ENCODE data around the gene LHX6. TPM values are rescaled to one million over a fixed set of nuclear protein-coding genes. Genes with fewer than 3 reads are reported as not detected.

The LHX6 gene
- total RNA-seq, 1 donor from 2014 or later: 4.4 TPM

DNA sequence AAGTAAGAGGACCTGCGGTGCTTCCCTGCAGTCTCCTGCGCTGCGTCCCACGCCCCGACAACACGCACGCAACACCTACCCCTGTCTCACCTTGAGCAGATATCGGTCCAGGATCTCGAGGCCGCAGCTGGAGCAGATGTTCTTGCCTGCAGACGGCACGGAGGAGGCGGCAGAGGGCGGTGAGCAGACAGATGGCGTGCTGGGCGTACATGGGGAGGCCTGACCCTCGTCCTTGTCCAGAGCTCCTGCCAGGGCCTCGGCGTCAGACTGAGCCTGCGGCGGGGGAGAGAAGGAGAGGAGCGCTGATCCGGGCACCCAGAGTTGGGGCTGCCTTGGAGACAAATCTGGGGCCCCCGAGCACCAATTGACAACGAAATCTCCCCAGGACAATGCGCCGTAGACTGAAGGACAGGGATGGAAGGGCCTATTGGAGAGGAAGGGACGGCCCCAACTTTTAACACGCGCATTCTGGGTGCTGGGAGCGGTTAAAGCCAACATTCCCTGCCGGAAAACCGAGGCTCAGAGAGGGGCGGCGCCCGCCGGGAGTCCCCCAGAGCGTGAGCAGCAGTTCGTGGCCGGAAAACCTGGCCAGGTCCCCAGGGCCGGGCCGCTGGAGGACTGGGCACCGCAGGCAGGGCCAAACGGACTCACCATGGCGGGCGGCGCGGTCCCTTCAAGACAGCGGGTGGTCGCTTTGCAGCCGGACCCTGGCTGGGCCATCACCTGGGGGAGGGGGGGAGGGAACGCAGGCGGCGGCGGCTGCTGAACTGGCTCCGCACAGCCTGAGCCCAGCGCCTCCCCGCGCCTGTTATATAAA, 1.8 kb downstream of the LHX6 start:
- H3K4me1 ChIP-seq: peaks cover 36% of the 10 kb centered on the region
- no peaks in the 10 kb centered on the region for H3K9me3 ChIP-seq (replicated peaks)
- DNase-seq: no peak
- peak overlapping the region; percentile 60 for H3K4me3 ChIP-seq
- H3K36me3 ChIP-seq: no peaks in the 10 kb centered on the region
- intact Hi-C loops (cut with micrococcal nuclease): no loop called here
- TF ChIP-seq, protein P1, sequence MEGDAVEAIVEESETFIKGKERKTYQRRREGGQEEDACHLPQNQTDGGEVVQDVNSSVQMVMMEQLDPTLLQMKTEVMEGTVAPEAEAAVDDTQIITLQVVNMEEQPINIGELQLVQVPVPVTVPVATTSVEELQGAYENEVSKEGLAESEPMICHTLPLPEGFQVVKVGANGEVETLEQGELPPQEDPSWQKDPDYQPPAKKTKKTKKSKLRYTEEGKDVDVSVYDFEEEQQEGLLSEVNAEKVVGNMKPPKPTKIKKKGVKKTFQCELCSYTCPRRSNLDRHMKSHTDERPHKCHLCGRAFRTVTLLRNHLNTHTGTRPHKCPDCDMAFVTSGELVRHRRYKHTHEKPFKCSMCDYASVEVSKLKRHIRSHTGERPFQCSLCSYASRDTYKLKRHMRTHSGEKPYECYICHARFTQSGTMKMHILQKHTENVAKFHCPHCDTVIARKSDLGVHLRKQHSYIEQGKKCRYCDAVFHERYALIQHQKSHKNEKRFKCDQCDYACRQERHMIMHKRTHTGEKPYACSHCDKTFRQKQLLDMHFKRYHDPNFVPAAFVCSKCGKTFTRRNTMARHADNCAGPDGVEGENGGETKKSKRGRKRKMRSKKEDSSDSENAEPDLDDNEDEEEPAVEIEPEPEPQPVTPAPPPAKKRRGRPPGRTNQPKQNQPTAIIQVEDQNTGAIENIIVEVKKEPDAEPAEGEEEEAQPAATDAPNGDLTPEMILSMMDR (IDR thresholded peaks at IDR 0.05; ENCODE audit: borderline replicate concordance): no peak
- no peak overlapping the region for H3K27ac ChIP-seq (replicated peaks)
- H3K27me3 ChIP-seq (ENCODE audit: low read depth): peaks cover 100% of the 10 kb centered on the region

DNA sequence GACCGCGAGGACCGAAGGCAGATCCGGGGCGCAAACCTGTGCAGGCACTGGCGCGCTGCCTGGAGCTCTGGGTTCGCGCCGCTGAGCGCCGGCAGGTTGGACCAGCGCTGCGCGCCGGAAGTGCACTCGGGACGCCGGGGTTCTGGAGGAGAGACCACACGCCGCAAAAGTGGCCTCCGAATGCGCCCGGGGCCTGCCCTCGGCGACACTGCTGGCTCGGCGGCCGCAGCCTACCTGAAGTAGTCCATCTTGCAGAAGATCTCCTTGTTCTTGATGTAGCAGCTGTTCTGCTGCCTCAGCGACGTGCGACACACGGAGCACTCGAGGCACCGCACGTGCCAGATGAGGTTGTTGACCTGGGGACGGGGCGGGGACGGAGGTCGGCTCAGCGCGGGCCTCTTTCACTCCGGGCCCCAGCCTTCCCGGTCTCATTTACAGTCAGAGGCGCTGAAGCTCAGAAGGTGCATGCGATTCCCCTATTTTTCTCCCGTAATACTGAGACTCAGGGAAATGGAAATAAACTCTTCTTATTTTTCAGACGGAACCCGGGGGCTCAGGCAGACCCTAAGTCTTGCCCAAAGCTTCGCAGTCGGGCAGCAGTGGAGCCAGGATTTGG, 2.5 kb downstream of the LHX6 start:
- H3K4me1 ChIP-seq: peaks cover 41% of the 10 kb centered on the region
- no peaks in the 10 kb centered on the region for H3K36me3 ChIP-seq
- intact Hi-C loops (cut with micrococcal nuclease): no loop called here
- no peak overlapping the region for H3K27ac ChIP-seq (replicated peaks)
- DNase-seq: no peak
- H3K27me3 ChIP-seq (ENCODE audit: low read depth): peaks cover 100% of the 10 kb centered on the region
- peak overlapping the region; percentile 60 for H3K4me3 ChIP-seq
- TF ChIP-seq, protein P1 (IDR thresholded peaks at IDR 0.05; ENCODE audit: borderline replicate concordance): no peak
- H3K9me3 ChIP-seq (replicated peaks): no peaks in the 10 kb centered on the region

DNA sequence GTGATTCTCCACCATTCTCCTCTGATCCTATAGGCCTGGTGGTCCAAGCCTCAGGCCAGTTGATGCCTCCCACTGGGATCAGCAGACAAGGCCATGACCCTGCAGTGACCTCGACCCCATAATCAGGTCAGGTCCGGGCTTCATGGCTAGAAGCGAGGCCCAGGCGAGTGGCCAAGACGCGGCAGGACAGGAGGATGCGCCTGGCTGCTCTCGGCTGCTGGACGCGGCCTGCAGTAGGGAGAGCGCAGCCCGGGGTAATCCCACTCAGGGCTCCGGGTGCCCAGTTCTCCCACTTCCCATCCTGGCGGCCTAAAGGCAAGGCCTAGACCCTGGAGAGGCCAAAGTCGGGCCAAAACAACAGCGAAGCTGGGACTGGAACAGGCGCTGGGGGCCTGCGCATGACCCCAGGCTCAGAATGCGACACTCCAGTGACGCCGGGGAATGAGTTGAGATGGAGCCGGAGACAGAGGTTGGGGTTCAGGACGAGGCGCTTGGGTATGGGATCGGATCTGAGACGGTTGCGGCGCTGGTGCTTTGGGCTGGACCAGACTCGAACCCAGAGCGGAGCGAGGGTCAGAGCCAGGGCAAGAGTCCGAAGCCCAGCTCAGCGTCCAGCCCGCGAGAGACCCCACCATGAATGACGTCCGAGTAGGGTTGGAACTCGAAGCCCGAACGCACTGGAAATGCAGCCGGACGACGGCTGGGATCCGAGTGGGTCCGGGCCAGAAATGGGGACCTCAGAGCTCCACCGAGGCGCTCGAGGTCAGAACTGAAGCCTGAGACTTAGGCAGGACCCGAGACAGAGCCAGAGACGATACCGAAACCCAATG, 3.2 kb downstream of the LHX6 start:
- H3K27me3 ChIP-seq (ENCODE audit: low read depth): peaks cover 100% of the 10 kb centered on the region
- H3K4me1 ChIP-seq: peaks cover 48% of the 10 kb centered on the region
- peak overlapping the region; percentile 60 for H3K4me3 ChIP-seq
- DNase-seq: no peak
- no peak overlapping the region for H3K27ac ChIP-seq (replicated peaks)
- TF ChIP-seq, protein P1 (IDR thresholded peaks at IDR 0.05; ENCODE audit: borderline replicate concordance): no peak
- intact Hi-C loops (cut with micrococcal nuclease): no loop called here
- H3K9me3 ChIP-seq (replicated peaks): no peaks in the 10 kb centered on the region
- no peaks in the 10 kb centered on the region for H3K36me3 ChIP-seq

DNA sequence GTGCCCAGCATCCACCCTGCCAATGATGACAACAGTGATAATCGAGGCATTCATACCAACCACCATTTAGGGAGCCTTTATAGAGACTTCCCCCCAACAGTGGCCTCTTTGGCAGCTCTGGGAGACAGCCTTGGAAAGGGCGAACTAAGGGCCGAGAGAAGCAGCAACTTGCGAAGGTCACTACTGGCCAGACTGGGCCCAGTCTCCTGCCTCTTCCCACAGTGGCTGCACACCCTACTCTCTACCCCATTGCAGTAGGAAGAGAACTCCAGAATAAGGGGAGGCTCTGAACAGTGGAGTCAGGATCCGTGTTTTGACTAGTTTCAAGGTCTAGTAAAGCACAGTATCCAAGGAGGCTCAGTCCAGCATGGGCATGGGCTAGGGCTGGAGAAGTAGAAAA, 5.3 kb downstream of the LHX6 start:
- Histone ChIP-seq H3K9me3 (replicated peaks) (no peaks in the 10 kb centered on the region), H3K36me3 (no peaks in the 10 kb centered on the region), H3K4me1 (peaks cover 62% of the 10 kb centered on the region), H3K27me3 (ENCODE audit: low read depth) (peaks cover 100% of the 10 kb centered on the region), H3K4me3 (no peak overlapping the region), H3K27ac (replicated peaks) (no peak overlapping the region)
- TF ChIP-seq, protein P1 (IDR thresholded peaks at IDR 0.05; ENCODE audit: borderline replicate concordance): no peak
- intact Hi-C loops (cut with micrococcal nuclease): no loop called here
- no peak for DNase-seq

DNA sequence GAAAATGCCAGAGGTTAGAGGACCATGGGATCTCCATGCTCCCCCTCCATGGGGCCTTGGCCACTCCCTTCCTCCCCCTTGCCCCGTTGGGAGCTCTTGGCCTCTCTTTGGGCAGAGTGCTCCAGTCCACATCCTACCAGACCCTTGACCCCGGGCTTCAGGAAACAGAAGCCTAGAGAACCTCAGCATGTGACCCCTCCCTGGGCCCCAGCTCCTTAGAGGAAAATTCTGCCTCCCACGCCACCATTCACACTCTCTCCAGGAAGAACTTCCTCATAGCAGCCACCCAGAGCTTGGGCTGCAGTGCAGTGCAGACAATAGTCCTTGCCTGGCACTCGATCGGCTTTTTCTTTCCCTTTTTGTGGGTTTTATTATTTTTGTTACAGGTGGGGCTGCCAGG, 6.0 kb downstream of the LHX6 start:
- TF ChIP-seq, protein P1 (IDR thresholded peaks at IDR 0.05; ENCODE audit: borderline replicate concordance): no peak

More for the DNA sequence above, 6.0 kb downstream of the LHX6 start:
- intact Hi-C loops (cut with micrococcal nuclease): no loop called here
- Histone ChIP-seq H3K27ac (replicated peaks) (no peak overlapping the region), H3K36me3 (no peaks in the 10 kb centered on the region), H3K27me3 (ENCODE audit: low read depth) (peaks cover 100% of the 10 kb centered on the region), H3K9me3 (replicated peaks) (no peaks in the 10 kb centered on the region), H3K4me3 (no peak overlapping the region), H3K4me1 (peaks cover 57% of the 10 kb centered on the region)
- DNase-seq: no peak

All from left ventricle myocardium inferior (tissue), 1 donor.